CD4-positive, alpha-beta T cell treated with Interleukin-12 subunit alpha and Interleukin-12 subunit beta, for 1 hour (primary cell): ENCODE measurements around the gene CHRNA10.

Experiments used
- DNase-seq: peaks from one replicate; pipeline ENCODE4 v3.0.0-alpha.2; 2020

Gene CHRNA10

DNA sequence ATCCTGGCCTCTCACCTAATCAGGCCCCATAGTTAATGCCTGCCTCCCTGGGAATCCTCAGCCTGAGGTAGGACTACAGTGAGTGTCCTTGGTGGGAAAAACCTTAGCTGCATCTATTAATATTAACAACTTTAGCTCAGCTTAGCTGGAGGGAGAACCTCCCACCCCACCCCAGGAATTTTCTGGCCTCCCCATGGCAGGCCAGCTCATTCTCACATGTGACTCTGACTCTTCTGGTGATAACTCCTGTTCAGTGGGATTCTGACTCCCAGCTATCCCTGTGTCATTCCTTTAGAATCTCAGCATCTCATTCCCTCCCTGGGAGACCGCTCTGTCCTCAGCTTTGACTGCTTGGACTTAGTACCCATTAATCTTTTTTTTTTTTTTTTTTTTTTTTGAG is 43.9 kb downstream of the CHRNA10 start:
- no peak for DNase-seq

- DNase-seq = no peak
These were observed 44.8 kb downstream of the CHRNA10 start for GRCh38 chr11:3626250-3626960.

GRCh38 chr11:3623767-3624458 is 47.3 kb downstream of the CHRNA10 start:
- no peak for DNase-seq

DNA sequence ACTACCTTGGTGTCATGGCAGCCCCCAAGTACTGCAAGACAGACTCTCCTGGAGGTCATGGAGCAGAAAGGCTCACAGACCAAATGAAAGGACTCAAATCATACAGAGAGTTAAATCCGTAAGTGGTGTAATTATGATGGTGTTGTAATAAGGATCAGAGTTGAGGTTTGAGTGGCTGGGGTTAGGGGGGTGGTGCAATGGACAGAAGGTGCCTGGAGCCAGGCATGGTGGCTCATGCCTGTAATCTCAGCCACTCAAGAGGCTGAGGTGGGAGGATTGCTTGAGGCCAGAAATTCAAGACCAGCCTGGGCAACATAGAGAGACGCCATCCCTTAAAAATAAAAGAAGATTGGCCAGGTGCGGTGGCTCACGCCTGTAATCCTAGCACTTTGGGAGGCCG is 48.1 kb downstream of the CHRNA10 start:
- no peak for DNase-seq

DNA sequence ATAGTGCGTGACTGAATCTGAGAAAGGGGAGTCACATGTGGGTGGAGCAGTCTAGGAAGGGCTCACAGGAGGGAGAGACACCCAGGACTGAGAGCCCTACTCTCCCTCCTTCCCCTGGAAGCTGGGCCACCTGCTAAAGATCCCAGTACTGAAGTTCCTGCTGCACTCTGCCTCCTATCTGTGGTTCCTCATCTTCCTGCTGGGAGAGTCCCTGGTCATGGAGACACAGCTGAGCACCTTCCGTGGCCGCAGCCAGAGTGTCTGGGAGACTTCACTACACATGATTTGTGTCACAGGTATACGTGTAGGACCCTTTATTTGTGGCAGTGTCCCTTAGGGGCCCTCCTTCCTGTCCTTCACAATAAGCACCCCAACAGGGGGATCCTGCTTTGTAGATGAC is 48.7 kb downstream of the CHRNA10 start:
- no peak for DNase-seq

- DNase-seq = no peak
These were observed 53.2 kb downstream of the CHRNA10 start for GRCh38 chr11:3617990-3618389.

DNA sequence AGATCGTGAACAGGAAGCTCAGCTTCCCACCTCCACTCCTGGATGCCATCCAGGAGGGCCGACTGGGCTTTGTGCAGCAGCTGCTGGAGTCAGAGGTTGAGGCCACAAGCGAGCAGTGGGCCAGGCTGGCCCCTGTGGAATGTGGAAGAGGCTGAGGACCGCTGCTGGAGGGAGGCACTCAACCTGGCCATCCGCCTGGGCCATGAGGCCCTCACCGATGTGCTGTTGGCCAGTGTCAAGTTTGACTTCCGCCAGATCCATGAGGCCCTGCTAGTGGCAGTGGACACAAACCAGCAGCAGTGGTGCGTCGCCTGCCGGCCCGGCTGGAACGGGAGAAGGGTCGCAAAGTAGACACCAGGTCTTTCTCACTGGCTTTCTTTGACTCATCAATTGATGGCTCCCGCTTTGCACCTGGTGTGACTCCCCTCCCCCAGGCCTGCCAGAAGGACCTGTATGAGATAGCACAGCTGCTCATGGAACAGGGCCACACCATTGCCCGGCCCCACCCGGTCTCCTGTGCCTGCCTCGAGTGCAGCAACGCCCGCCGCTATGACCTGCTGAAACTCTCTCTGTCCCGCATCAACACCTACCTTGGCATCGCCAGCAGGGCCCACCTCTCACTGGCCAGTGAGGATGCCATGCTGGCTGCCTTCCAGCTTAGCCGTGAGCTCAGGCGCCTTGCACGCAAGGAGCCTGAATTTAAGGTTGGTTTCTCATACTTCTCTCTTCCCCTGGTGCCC is 54.3 kb downstream of the CHRNA10 start:
- DNase-seq = no peak

DNA sequence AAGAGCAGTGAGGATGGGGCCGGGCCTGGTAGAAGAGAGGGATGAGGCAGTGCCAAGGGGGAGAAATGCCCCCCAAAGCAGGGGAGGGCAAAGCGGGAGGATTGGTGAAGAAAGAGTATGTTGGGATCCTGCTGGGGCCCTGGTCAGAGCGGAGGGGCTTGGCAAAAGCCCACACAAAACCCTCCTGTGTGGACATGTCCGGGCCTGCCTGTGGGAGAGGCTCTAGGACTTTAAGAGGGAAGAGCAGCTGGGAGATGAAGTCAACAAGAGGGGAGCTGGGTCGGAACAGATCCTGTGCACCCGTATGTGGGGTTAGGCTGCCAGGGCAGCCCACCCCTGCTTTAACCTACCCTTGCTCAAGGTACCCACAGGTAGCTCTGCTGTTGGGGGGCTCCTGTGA is 55.2 kb downstream of the CHRNA10 start:
- no peak for DNase-seq
